ENCODE data around the gene CRY1.

The CRY1 gene

DNA sequence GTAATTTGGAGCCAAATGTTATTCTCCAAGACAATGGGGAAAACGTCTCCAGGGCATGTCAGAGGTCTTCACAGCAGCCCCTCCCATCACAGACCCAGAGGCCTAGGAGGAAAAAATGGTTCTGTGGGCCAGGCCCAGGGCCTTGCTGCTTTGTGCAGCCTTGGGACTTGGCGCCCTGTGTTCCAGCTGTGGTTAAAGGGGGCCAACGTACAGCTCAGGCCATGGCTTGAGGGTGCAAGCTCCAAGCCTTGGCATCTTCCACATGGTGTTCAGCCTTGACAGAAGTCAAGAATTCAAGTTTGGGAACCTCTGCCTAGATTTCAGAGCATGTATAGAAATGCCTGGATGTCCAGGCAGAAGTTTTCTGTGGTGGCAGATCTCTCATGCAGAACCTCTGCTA, 3.2 kb upstream of the CRY1 start:
- Histone ChIP-seq H3F3A (ENCODE audit: low read depth) (no peaks in the 10 kb centered on the region), H4K20me1 (ENCODE audit: insufficient read depth, low read length, poor library complexity, severe bottlenecking) (peaks cover 9% of the 10 kb centered on the region), H2AFZ (ENCODE audit: low read length) (no peak overlapping the region), H3K4me1 (ENCODE audit: insufficient read depth, low read length, poor library complexity, severe bottlenecking) (peaks cover 18% of the 10 kb centered on the region), H3K27me3 (ENCODE audit: insufficient read depth, low read length, poor library complexity, severe bottlenecking) (peaks cover 5% of the 10 kb centered on the region), H3K79me2 (ENCODE audit: insufficient read depth, low read length) (peaks cover 2% of the 10 kb centered on the region; the same call in 1 of the 2 replicates), H3K9me2 (replicated peaks; ENCODE audit: low read depth, low read length) (no peaks in the 10 kb centered on the region), H3K9me3 (ENCODE audit: insufficient read depth, low read depth, low read length) (no peaks in the 10 kb centered on the region; the same call in 1 of the 2 replicates), H3K4me3 (ENCODE audit: low read length, poor library complexity, severe bottlenecking) (no peak overlapping the region), H3K9ac (ENCODE audit: low read depth, low read length, poor library complexity, severe bottlenecking) (no peak overlapping the region), H3K4me2 (ENCODE audit: low read depth, low read length, poor library complexity, severe bottlenecking) (no peak overlapping the region), H3K36me3 (ENCODE audit: insufficient read depth, low read length) (no peaks in the 10 kb centered on the region)
- no peak for TF ChIP-seq EZH2phosphoT487 (IDR thresholded peaks at IDR 0.05; ENCODE audit: borderline replicate concordance)
- TF ChIP-seq, protein P1, sequence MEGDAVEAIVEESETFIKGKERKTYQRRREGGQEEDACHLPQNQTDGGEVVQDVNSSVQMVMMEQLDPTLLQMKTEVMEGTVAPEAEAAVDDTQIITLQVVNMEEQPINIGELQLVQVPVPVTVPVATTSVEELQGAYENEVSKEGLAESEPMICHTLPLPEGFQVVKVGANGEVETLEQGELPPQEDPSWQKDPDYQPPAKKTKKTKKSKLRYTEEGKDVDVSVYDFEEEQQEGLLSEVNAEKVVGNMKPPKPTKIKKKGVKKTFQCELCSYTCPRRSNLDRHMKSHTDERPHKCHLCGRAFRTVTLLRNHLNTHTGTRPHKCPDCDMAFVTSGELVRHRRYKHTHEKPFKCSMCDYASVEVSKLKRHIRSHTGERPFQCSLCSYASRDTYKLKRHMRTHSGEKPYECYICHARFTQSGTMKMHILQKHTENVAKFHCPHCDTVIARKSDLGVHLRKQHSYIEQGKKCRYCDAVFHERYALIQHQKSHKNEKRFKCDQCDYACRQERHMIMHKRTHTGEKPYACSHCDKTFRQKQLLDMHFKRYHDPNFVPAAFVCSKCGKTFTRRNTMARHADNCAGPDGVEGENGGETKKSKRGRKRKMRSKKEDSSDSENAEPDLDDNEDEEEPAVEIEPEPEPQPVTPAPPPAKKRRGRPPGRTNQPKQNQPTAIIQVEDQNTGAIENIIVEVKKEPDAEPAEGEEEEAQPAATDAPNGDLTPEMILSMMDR (conservative IDR thresholded peaks at IDR 0.05; ENCODE audit: low read length): no peak

DNA sequence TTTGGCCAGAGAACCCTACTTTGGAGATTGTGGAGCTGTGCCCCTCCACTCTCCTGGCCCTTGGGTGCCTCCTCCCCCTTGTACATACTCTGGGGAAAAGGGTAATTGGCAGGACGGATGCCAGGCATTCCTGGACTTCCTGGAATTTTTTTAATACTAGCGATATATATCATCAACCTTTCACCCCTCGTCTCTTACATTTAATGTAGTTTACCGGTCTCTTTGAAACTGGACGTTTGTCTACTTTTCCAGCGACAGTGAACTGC, 767 bp upstream of the CRY1 start:
- peaks cover 13% of the 10 kb centered on the region for H3K79me2 ChIP-seq (ENCODE audit: insufficient read depth, low read length)
- H2AFZ ChIP-seq (ENCODE audit: low read length): peak overlapping the region; percentile 94
- peaks cover 23% of the 10 kb centered on the region for H4K20me1 ChIP-seq (ENCODE audit: insufficient read depth, low read length, poor library complexity, severe bottlenecking)
- peak overlapping the region; percentile 77 for H3K4me3 ChIP-seq (ENCODE audit: low read length, poor library complexity, severe bottlenecking)
- peaks cover 33% of the 10 kb centered on the region for H3K4me1 ChIP-seq (ENCODE audit: insufficient read depth, low read length, poor library complexity, severe bottlenecking)
- no peaks in the 10 kb centered on the region for H3K36me3 ChIP-seq (ENCODE audit: insufficient read depth, low read length)
- no peaks in the 10 kb centered on the region; the same call in 1 of the 2 replicates for H3K9me3 ChIP-seq (ENCODE audit: insufficient read depth, low read depth, low read length)
- H3K9ac ChIP-seq (ENCODE audit: low read depth, low read length, poor library complexity, severe bottlenecking): peak overlapping the region; percentile 79
- TF ChIP-seq, protein P1 (conservative IDR thresholded peaks at IDR 0.05; ENCODE audit: low read length): no peak
- no peak for TF ChIP-seq EZH2phosphoT487 (IDR thresholded peaks at IDR 0.05; ENCODE audit: borderline replicate concordance)
- no peaks in the 10 kb centered on the region for H3K9me2 ChIP-seq (replicated peaks; ENCODE audit: low read depth, low read length)
- H3K27me3 ChIP-seq (ENCODE audit: insufficient read depth, low read length, poor library complexity, severe bottlenecking): no peaks in the 10 kb centered on the region
- peak overlapping the region; percentile 92 for H3K4me2 ChIP-seq (ENCODE audit: low read depth, low read length, poor library complexity, severe bottlenecking)
- no peaks in the 10 kb centered on the region for H3F3A ChIP-seq (ENCODE audit: low read depth)

DNA sequence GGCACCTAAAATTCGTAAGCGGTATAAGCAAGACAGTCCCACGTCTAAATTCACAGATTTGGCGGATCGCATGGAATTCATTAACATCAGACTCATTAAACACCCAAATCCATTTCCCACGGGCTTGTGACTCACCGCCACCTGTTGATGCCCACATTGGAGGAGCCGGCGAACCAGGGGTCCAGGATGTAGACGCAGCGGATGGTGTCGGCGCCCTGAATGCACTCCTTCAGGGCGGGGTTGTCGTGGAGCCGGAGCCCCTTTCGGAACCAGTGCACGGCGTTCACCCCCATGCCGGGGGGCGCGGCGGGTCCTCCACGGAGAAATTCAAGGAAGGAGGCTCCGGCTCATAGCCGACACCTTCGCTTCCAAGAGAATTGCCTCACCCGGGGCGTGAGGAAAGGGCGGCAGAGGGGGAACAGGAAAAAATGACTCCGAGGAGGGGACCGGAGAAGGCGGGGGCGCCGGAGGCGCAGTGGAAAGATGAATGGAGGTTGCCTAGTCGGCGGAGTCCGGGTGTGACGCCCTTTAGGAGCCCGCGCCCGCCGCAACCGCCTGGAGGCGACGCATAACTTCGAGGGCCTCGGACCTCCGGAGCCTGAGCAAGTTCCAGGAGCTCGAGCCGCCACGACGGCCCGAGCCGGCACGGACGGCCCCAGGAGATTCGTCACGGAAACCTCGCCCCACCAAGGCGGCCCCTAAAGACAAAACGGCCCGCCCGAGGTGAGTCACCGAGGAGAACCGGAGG, 506 bp downstream of the CRY1 start:
- peak overlapping the region; percentile 94 for H2AFZ ChIP-seq (ENCODE audit: low read length)
- H3F3A ChIP-seq (ENCODE audit: low read depth): no peaks in the 10 kb centered on the region
- H3K4me2 ChIP-seq (ENCODE audit: low read depth, low read length, poor library complexity, severe bottlenecking): peak overlapping the region; percentile 92
- peaks cover 18% of the 10 kb centered on the region for H3K79me2 ChIP-seq (ENCODE audit: insufficient read depth, low read length)
- H3K4me3 ChIP-seq (ENCODE audit: low read length, poor library complexity, severe bottlenecking): peak overlapping the region; percentile 77
- no peaks in the 10 kb centered on the region for H3K27me3 ChIP-seq (ENCODE audit: insufficient read depth, low read length, poor library complexity, severe bottlenecking)
- H3K9ac ChIP-seq (ENCODE audit: low read depth, low read length, poor library complexity, severe bottlenecking): peak overlapping the region; percentile 79
- no peaks in the 10 kb centered on the region for H3K9me2 ChIP-seq (replicated peaks; ENCODE audit: low read depth, low read length)
- H3K9me3 ChIP-seq (ENCODE audit: insufficient read depth, low read depth, low read length): no peaks in the 10 kb centered on the region; the same call in 1 of the 2 replicates
- H3K4me1 ChIP-seq (ENCODE audit: insufficient read depth, low read length, poor library complexity, severe bottlenecking): peaks cover 33% of the 10 kb centered on the region
- H3K36me3 ChIP-seq (ENCODE audit: insufficient read depth, low read length): no peaks in the 10 kb centered on the region
- peaks cover 28% of the 10 kb centered on the region for H4K20me1 ChIP-seq (ENCODE audit: insufficient read depth, low read length, poor library complexity, severe bottlenecking)
- TF ChIP-seq, protein P1 (conservative IDR thresholded peaks at IDR 0.05; ENCODE audit: low read length): no peak
- no peak for TF ChIP-seq EZH2phosphoT487 (IDR thresholded peaks at IDR 0.05; ENCODE audit: borderline replicate concordance)
